Activated naive CD4-positive, alpha-beta T cell treated with anti-CD3 and anti-CD28 coated beads, Interleukin-2, amount 10 ng/mL, durations not matched to agents 7 days and 5 days (primary cell): Measurements from ENCODE around the gene FAM53B.

Source experiments
- CTCF ChIA-PET: fragments of 350-600 bp; sonication (Branson Sonifier 250); formaldehyde crosslinking; loops from one replicate; lab custom pipeline; 2021; ENCODE audit warnings: antibody characterized with exemption; lab: Charles Lee
- DNase-seq: peaks from one replicate; pipeline ENCODE4 v3.0.0-alpha.2; 2020
- H3K27ac Mint-ChIP-seq: one replicate; pipeline ENCODE4 v1.8.0; 2021; ENCODE audit warnings: mild to moderate bottlenecking, moderate library complexity, mixed read lengths
- H3K27me3 Mint-ChIP-seq: one replicate; pipeline ENCODE4 v1.8.0; 2021; ENCODE audit warnings: mild to moderate bottlenecking, mixed read lengths
- H3K36me3 Mint-ChIP-seq: one replicate; pipeline ENCODE4 v1.8.0; 2021; ENCODE audit warnings: mixed read lengths
- H3K4me1 Mint-ChIP-seq: one replicate; pipeline ENCODE4 v1.8.0; 2021; ENCODE audit warnings: mixed read lengths
- H3K4me3 Mint-ChIP-seq: one replicate; pipeline ENCODE4 v1.8.0; 2021; ENCODE audit warnings: mild to moderate bottlenecking, moderate library complexity, mixed read lengths
- H3K9me3 Mint-ChIP-seq: one replicate; pipeline ENCODE4 v1.8.0; 2021; ENCODE audit warnings: mixed read lengths

The FAM53B gene

DNA sequence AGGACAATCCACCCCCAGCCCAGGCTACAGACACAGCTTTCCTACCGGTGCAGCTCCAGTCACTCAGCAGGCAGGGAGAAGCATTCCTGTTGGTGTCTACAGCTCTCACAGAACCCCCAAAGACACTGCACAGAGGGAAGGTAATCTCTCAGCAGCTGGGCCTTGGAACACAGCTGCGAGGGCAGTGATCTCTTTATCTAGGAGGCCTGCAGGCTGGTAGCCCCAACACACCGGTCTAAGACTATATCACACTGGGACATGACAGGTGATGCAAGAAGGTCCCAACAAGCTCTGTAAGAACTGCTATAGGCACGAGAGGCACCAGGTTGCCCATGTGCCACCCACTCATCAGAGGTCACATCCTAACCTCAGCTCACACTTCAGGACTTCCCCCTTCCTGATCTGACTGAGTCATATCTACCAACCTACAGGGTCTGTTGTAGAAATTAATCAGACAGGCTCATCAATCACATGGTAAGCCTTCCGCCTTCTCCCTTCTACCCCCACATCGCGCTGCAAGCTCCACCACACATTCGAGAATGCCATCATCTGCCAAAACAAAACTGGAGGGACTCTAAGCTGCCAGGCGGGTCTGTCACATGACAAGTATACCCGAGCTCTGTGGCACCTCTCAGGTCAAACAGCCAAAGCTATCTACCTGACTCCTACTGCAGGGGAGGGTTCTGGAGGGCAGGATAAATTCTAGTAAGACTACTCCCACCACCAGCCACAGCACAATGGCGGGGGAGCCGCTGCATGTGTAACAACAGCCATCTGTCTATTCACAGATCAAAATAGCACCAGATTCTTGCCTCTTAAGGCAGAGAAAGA lies 26.1 kb downstream of the FAM53B start:
- peak; percentile 75 for DNase-seq
- peaks cover 17% of the 10 kb centered on the region for H3K36me3 Mint-ChIP-seq
- peak overlapping the region; percentile 99 for H3K27ac Mint-ChIP-seq
- peaks cover 96% of the 10 kb centered on the region for H3K4me1 Mint-ChIP-seq
- H3K9me3 Mint-ChIP-seq: no peaks in the 10 kb centered on the region
- H3K27me3 Mint-ChIP-seq: no peaks in the 10 kb centered on the region
- peak overlapping the region; percentile 52 for H3K4me3 Mint-ChIP-seq
- CTCF ChIA-PET: interaction anchor here (0.9 to 4.9 kb wide), 16 partner anchors 9 to 186 kb away, joined by 3 to 34 read pairs (median 8); no protein-coding TSS in a partner anchor

DNA sequence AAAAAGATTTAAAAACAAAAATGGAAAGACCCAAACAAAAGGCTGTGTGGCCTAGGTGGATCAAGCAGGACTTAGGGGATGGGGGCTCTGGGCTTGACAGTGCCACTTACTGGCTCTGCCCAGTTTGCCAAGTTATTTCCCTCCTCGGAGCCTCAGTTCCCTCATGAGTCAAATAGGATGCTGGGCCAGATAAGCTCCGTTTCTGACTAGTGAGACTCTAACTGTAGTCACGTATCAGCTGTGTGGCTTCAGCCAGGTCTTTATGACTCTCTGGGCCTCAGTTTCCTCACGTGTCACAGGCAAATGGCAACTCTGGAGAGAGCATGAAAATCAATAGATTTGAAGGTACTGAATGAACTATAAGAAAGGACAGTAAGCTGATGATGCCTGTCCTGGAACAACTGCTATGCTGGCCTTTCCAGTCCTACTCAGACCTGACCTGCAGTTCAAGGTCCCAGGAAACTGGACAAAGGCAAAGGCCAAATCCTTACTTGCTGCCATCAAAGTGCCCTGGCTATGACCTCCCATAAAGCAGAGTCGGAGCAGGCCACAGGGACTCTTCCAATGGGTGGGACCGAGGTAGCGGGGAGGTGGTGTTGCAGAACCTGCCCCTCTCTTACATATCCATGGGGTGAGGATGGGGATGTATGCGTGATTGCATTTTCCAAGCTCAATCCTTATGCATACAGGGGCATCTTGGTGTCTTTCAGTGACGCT lies 27.0 kb downstream of the FAM53B start:
- CTCF ChIA-PET: interaction anchor here (0.9 to 4.9 kb wide), 11 partner anchors 12 to 185 kb away, joined by 3 to 34 read pairs (median 16); no protein-coding TSS in a partner anchor
- Mint-ChIP-seq H3K4me3 (no peak overlapping the region), H3K36me3 (peaks cover 23% of the 10 kb centered on the region), H3K27me3 (no peaks in the 10 kb centered on the region), H3K4me1 (peaks cover 95% of the 10 kb centered on the region), H3K9me3 (no peaks in the 10 kb centered on the region), H3K27ac (peak overlapping the region; percentile 99)
- no peak for DNase-seq

- CTCF ChIA-PET: interaction anchor here (0.7 to 4.9 kb wide), 5 partner anchors 11 to 27 kb away, joined by 3 to 34 read pairs (median 24); no protein-coding TSS in a partner anchor
These were observed 27.8 kb downstream of the FAM53B start for GRCh38 chr10:124716369-124716768.

GRCh38 chr10:124715439-124715838 lies 28.7 kb downstream of the FAM53B start:
- DNase-seq: no peak
- Mint-ChIP-seq H3K4me3 (no peak overlapping the region), H3K4me1 (peaks cover 88% of the 10 kb centered on the region), H3K36me3 (peaks cover 25% of the 10 kb centered on the region), H3K9me3 (no peaks in the 10 kb centered on the region), H3K27ac (peak overlapping the region; percentile 43), H3K27me3 (no peaks in the 10 kb centered on the region)
- CTCF ChIA-PET: interaction anchor here (0.6 to 4.9 kb wide), 4 partner anchors 10 to 27 kb away, joined by 3 to 34 read pairs (median 4); no protein-coding TSS in a partner anchor

More at GRCh38 chr10:124716369-124716768, 27.8 kb downstream of the FAM53B start:
- Mint-ChIP-seq H3K36me3 (peaks cover 23% of the 10 kb centered on the region), H3K4me1 (peaks cover 88% of the 10 kb centered on the region), H3K4me3 (no peak overlapping the region), H3K27ac (peak overlapping the region; percentile 12), H3K27me3 (no peaks in the 10 kb centered on the region), H3K9me3 (no peaks in the 10 kb centered on the region)
- DNase-seq: no peak

- Mint-ChIP-seq H3K4me1 (peaks cover 90% of the 10 kb centered on the region), H3K27ac (peak overlapping the region; percentile 31)
- CTCF ChIA-PET: interaction anchor here (0.7 kb wide), 1 partner anchor 9 kb away, joined by 3 read pairs; no protein-coding TSS in a partner anchor
These were observed 30.4 kb downstream of the FAM53B start for GRCh38 chr10:124713679-124714255.

GRCh38 chr10:124712704-124713407 lies 31.3 kb downstream of the FAM53B start:
- Mint-ChIP-seq H3K4me3 (no peak overlapping the region), H3K4me1 (peaks cover 90% of the 10 kb centered on the region), H3K36me3 (peaks cover 28% of the 10 kb centered on the region), H3K9me3 (no peaks in the 10 kb centered on the region), H3K27me3 (no peaks in the 10 kb centered on the region), H3K27ac (no peak overlapping the region)
- DNase-seq: no peak
- CTCF ChIA-PET: interaction anchor here (0.7 kb wide), 1 partner anchor 8 kb away, joined by 3 read pairs; no protein-coding TSS in a partner anchor

More at GRCh38 chr10:124713679-124714255, 30.4 kb downstream of the FAM53B start:
- H3K27me3 Mint-ChIP-seq: no peaks in the 10 kb centered on the region
- no peak for DNase-seq
- peaks cover 25% of the 10 kb centered on the region for H3K36me3 Mint-ChIP-seq
- H3K4me3 Mint-ChIP-seq: no peak overlapping the region
- no peaks in the 10 kb centered on the region for H3K9me3 Mint-ChIP-seq

DNA sequence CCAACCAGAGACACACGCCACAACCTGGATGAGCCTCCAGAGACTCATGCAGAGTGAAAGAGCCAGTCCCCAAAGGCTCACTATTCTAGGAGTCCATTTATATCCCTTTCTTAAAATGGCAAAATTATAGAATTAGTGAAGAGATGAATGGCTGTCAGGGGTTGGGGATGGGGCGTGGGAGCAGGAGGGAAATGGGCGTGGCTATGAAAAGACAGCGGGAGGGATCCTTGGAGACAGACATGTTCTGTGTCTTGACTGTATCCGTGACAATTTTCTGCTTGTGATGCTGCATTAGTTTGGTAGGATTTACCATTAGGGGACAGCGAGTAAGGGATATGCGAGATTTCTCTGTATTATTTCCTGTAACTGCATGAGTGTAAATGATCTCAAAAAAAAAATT lies 33.0 kb downstream of the FAM53B start:
- Mint-ChIP-seq H3K36me3 (peaks cover 31% of the 10 kb centered on the region), H3K4me3 (no peak overlapping the region), H3K27ac (no peak overlapping the region)

DNA sequence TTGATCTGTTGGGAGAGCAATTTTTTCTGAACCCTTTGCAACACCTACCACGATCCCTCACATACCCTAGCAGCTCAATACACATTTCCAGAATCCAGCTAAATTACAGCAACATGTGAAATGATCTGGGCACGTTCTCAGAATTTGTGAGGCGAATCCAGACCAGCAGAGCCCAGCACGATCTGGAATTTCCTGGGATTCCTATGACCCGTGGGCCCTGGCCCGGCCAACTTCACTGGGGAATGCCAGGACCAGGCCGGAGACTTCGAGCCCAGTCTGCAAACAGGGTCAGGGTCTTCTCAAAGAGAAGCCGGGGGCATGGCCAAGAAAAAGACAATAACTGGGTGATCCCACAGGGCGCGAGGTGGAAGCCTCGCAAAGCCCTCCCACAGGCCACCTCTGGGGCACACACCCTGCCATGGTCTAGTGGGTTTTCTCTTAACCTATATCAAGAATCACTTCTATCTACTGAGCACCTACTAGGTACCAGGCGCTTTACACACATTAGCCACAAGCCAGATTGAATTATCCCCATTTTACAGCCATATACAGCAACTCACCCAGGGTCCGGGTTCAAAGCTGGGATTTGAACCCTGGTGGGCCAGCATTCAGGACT lies 33.8 kb downstream of the FAM53B start:
- no peak overlapping the region for H3K4me3 Mint-ChIP-seq

More for the DNA sequence above, 33.0 kb downstream of the FAM53B start:
- DNase-seq: no peak
- CTCF ChIA-PET: no interaction called here
- H3K27me3 Mint-ChIP-seq: no peaks in the 10 kb centered on the region
- no peaks in the 10 kb centered on the region for H3K9me3 Mint-ChIP-seq
- H3K4me1 Mint-ChIP-seq: peaks cover 89% of the 10 kb centered on the region

DNA sequence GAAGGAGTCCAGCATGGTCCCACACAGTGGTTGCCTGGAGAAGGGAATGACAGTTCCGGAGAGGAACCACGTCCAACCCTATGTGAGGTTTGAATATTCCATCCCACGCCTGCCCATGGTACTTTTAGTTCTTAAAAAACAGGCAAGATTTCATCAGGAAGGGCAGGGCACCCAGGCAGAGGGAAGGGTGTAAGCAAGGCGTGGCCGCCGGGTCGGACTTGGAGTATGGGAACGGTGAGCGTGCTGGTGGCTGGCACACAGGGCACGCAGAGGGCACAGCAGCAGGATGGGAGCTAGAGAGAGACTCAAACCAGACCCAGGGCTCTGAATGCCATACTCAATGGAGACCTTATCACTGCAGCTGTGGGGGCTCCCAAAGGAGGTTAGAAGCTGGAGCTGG lies 34.3 kb downstream of the FAM53B start:
- no peak overlapping the region for H3K27ac Mint-ChIP-seq
- no peak overlapping the region for H3K4me3 Mint-ChIP-seq
- H3K9me3 Mint-ChIP-seq: no peaks in the 10 kb centered on the region
- H3K27me3 Mint-ChIP-seq: no peaks in the 10 kb centered on the region
- DNase-seq: no peak
- H3K4me1 Mint-ChIP-seq: peaks cover 89% of the 10 kb centered on the region
- peaks cover 37% of the 10 kb centered on the region for H3K36me3 Mint-ChIP-seq
- CTCF ChIA-PET: no interaction called here

More for the DNA sequence above, 33.8 kb downstream of the FAM53B start:
- Mint-ChIP-seq H3K27me3 (no peaks in the 10 kb centered on the region), H3K36me3 (peaks cover 32% of the 10 kb centered on the region), H3K9me3 (no peaks in the 10 kb centered on the region), H3K4me1 (peaks cover 89% of the 10 kb centered on the region), H3K27ac (no peak overlapping the region)
- DNase-seq: no peak
- CTCF ChIA-PET: no interaction called here

- Mint-ChIP-seq H3K4me1 (peaks cover 89% of the 10 kb centered on the region), H3K27ac (no peak overlapping the region), H3K4me3 (no peak overlapping the region), H3K9me3 (no peaks in the 10 kb centered on the region), H3K27me3 (no peaks in the 10 kb centered on the region), H3K36me3 (peaks cover 44% of the 10 kb centered on the region)
- DNase-seq: no peak
- CTCF ChIA-PET: interaction anchor here (1.2 to 7.8 kb wide), 3 partner anchors 10 to 32 kb away, joined by 3 to 60 read pairs (median 7); no protein-coding TSS in a partner anchor
These were observed 35.2 kb downstream of the FAM53B start for GRCh38 chr10:124708922-124709520.

DNA sequence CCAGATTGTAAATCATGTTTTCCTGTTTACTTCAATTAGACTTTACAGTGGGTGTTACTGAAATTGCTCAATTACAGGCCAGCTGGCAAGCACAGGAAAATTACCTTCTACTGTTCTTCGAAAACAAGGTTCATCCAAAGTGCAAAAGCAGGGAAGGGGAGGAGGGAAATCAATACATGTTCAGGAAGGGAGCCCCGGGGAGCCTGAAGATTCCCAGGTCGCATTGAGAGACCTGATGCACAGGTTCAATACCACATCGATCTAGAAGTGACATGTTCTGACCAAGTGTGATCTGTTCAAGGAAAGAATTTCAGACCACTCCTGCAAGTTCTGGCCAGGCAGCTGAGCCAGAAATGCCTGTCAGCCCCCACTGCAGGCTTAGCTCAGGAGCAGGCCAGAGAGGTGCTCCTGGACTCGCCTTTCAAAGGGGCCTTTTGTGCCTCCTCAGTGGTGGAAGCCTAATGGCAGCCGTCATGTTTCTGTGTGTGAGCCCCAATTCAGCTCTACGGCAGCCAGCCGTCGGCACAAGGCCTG lies 35.9 kb downstream of the FAM53B start:
- no peak overlapping the region for H3K4me3 Mint-ChIP-seq
- H3K27me3 Mint-ChIP-seq: no peaks in the 10 kb centered on the region
- no peak for DNase-seq
- no peaks in the 10 kb centered on the region for H3K9me3 Mint-ChIP-seq
- H3K4me1 Mint-ChIP-seq: peaks cover 89% of the 10 kb centered on the region
- CTCF ChIA-PET: interaction anchor here (1.1 to 7.8 kb wide), 5 partner anchors 11 to 169 kb away, joined by 3 to 60 read pairs (median 3); no protein-coding TSS in a partner anchor
- no peak overlapping the region for H3K27ac Mint-ChIP-seq
- peaks cover 50% of the 10 kb centered on the region for H3K36me3 Mint-ChIP-seq

DNA sequence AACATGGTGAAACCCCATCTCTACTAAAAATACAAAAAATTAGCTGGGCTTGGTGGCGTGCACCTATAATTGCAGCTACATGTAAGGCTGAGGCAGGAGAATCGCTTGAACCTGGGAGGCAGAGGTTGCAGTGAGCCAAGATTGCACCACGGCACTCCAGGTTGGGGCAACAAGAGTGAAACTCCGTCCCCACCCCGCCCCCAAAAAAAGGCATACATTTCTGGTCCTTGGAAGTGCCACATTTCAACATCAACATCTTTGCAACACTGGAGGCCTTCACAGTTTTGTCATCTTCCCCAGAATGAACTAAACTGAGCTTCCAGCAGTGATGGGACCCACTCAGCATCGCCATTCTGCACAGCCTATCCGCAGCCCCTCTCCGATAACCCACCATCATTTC lies 36.6 kb downstream of the FAM53B start:
- H3K27ac Mint-ChIP-seq: no peak overlapping the region
- no peaks in the 10 kb centered on the region for H3K27me3 Mint-ChIP-seq
- H3K36me3 Mint-ChIP-seq: peaks cover 49% of the 10 kb centered on the region
- peaks cover 89% of the 10 kb centered on the region for H3K4me1 Mint-ChIP-seq
- H3K9me3 Mint-ChIP-seq: no peaks in the 10 kb centered on the region
- no peak for DNase-seq
- no peak overlapping the region for H3K4me3 Mint-ChIP-seq
- CTCF ChIA-PET: interaction anchor here (1.1 to 7.8 kb wide), 3 partner anchors 29 to 168 kb away, joined by 3 to 60 read pairs (median 3); no protein-coding TSS in a partner anchor
